RPMI7951 (cell line): Measurements from ENCODE around the gene KBTBD8. TPM values are rescaled to one million over a fixed set of nuclear protein-coding genes. Genes with fewer than 3 reads are reported as not detected.

Source experiments
- DNase-seq: peaks from one replicate; pipeline ENCODE4 v3.0.0-alpha.2; 2012; ENCODE audit warnings: low read depth
- total RNA-seq: library from RNA; depleted of rRNA; stranded (reverse); fragments of >200 nt; shearing (Covaris generic); gene quantifications from 2 replicates; pipeline ENCODE4 v1.2.3, GENCODE V29; 2014; rRNA removed

Gene KBTBD8, protein sequence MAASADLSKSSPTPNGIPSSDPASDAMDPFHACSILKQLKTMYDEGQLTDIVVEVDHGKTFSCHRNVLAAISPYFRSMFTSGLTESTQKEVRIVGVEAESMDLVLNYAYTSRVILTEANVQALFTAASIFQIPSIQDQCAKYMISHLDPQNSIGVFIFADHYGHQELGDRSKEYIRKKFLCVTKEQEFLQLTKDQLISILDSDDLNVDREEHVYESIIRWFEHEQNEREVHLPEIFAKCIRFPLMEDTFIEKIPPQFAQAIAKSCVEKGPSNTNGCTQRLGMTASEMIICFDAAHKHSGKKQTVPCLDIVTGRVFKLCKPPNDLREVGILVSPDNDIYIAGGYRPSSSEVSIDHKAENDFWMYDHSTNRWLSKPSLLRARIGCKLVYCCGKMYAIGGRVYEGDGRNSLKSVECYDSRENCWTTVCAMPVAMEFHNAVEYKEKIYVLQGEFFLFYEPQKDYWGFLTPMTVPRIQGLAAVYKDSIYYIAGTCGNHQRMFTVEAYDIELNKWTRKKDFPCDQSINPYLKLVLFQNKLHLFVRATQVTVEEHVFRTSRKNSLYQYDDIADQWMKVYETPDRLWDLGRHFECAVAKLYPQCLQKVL
- 4.1 and 6.2 TPM in 2 replicates for total RNA-seq

DNA sequence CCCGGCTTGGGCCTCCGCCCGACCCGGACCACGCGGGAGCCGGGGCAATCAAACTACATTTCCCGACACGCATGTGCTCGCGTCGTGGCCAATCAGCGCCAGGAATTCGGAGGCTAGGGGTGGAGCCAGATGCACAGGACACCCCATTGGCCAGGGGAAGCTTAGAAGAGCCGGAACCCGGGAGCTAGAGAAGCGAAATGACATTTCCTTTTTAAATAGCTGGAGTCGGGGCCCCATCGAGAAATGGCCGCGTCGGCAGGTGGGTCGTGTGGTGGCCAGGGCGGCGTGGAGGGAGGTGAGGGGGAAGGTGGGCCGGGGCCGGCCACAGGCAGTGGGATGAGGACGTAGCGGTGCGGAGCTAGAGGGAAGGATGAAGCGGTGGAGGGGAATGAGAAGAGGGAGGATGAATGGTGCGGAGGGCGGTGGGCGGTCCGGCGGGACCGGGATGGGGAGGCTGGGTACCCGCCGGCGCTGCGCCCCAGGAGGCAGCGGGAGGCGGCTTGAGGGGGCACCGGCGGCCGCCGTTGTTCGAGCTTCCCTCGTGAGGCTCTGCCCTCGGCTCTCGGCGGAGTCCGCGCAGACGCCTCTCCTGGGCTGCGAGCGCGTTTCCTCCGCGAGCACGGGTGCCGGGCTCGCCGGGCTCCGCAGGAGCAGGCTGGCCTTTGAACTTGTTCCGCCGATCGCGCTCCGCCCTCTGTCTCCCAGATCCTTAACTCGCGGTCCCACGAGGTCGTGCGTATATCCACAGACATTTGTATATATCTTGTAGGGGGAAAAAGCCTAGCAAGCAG is at the start of gene KBTBD8:
TSS of gene KBTBD8 (plus strand) at position 195 of the 791 bp plus-strand sequence. CDS start at position 244, 49 bp downstream.
- peak; percentile 99 for DNase-seq

DNA sequence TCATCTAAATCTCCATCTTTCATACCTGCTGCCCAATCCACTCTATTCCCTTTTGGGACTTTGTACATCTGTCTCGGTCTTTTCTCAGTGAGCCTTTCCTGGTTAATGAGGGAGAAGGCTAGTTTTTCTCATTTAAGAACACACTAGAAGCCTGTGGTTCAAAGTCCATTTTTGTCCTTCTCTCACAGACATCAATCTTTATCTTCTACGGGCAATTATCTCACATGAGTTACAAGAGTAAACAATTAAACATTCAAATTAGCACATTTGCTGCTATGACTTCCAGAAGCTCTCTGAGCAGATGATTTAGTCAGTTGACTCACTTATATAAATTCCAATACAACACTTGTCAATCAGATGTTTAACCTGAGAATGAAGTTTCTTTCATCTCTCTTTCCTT is 49.3 kb upstream of the KBTBD8 start:
- DNase-seq, result no peak

- DNase-seq, result no peak
Measured at GRCh38 chr3:66949898-66950297, 48.2 kb upstream of the KBTBD8 start.

GRCh38 chr3:66952357-66952756 is 45.8 kb upstream of the KBTBD8 start:
- no peak for DNase-seq

- DNase-seq, result no peak
Measured at GRCh38 chr3:66953934-66954445, 44.1 kb upstream of the KBTBD8 start.

DNA sequence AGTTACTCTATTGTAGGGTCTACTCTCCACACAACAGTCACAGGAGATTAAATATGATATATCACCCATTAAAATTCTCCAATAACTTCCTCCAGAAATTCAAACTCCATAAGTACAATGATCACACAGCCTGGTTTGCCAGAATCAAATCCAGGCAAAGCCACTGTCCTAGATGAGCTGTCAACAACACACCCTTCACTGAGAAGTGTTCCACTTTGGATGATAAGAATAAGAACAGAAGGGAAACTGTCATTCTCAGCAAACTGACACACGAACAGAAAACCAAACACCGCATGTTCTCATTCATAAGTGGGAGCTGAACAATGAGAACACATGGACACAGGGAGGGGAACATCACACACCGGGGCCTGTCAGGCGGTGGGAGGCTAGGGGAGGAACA is 41.4 kb upstream of the KBTBD8 start:
- no peak for DNase-seq

DNA sequence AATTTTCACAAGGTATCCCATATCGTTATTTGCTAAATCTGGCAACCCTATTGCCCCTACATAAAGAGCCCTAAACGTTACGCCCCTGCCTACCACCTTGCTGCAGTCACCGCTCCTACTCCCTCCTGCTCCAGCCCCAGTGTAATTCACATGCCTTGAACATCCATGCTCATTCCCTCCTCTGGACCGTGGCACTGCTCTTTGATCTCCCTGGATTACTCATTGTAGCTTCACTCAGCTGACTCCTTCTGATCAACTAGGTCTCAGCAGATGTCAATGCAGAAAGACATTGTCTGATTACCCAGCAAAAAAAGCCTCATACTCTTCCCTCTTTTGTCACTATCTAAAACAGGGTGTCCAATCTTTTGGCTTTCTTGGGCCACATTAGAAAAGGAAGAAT is 40.7 kb upstream of the KBTBD8 start:
- DNase-seq, result no peak

DNA sequence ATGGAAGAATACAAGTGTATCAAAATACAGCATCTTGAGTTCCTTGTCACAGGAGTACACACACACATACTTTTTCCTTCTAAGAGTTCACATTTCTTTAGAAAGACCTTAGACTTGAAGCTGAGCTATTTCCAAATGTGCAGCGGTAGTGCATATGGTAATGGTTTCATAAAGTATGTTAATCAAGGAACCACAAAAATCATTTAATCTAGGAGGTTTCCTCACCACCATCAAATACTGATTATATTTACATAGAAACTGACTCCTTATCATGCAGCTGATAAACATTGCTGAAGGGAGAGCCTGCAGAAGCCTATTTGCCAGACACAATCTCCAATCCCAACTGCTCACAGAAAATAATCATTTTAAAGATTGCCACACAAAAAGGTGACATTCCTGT is 40.0 kb upstream of the KBTBD8 start:
- DNase-seq, result no peak

- DNase-seq, result no peak
Measured at GRCh38 chr3:66962664-66963063, 35.4 kb upstream of the KBTBD8 start.

DNA sequence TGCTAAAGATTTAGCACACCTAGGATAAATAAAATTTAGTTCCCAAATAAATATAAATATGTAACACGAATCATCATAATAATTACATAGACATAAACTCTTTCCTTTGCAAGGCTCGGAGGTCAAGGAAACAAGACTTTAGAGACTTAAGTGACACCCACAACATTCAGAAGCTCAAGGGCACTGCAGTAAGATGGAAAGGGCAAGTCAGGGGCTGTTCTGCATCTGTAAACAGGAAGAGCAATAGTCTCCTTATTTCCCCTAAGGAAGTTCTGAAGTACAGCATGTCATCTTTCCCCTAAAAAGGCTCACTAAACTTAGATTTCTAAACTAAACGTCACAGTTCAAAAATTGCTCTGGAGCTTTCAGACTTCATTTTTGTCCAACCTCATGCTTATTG is 26.9 kb upstream of the KBTBD8 start:
- no peak for DNase-seq

DNA sequence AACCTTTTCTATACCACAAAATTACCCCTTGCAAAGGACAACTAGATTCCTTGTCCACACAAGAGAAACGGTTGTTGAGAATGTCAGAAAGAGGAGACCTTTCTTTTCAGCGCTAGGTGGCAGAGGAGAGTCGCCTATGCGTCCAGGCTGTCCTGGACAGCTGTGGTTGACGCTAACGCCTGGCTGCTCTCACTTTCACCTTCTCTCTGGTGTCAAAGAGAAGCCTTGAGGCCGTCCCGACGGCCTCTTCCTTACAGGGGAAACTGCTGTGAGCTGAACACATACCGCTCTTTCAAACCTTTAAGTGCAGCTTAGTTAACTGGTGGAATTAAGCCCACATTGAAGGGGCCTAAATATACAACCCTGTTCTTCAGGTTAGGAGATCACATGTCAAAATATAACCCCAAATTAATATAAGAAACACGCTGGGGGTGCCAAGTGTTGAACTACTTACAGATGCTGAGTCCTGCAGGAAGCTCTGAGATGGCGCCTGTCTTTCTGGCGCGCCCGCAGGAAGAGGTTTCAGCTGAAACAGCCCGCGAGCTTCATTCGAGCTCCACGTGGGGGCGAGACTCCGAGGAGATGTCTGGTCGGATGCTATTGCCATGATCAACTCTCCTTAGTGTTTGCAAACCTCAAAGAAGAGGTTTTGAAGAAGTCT is 26.1 kb upstream of the KBTBD8 start:
- DNase-seq, result peak; percentile 71

DNA sequence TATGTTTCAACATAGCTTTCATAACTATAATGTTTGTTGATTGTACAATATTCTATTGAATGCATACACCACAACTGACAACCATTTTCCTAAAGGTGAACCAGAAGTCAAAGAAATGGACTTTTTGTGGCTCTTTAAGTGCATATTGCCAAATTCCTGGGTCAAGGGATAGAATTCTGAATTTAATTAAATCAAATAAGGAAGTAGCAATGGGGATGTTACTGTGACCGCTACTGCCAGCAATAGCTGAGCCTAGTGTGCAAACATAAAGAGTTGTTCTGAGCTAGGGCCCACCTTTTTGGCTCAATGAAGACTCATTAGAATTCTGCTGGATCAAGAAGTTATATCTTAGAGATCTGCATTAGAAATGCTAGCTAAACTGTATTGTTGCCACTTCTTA is 17.3 kb upstream of the KBTBD8 start:
- DNase-seq, result no peak

DNA sequence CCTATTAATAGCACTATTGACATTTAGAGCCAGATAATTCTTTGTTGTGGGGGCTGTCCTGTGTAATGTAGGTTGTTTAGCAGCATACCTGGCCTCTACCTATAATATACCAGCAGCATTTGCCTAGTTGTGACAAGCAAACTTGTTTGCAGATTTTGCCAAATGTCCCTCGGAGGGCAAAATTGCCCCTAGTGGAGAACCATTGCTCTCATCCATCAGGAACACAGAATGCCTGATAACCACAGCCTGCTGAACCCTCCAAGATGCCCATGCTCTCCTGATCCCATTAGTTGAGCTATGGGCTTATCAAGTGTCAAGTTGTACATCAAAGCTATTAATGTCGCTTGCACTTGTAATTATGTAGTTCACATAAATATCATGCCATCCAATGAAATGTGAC is 15.0 kb upstream of the KBTBD8 start:
- no peak for DNase-seq

DNA sequence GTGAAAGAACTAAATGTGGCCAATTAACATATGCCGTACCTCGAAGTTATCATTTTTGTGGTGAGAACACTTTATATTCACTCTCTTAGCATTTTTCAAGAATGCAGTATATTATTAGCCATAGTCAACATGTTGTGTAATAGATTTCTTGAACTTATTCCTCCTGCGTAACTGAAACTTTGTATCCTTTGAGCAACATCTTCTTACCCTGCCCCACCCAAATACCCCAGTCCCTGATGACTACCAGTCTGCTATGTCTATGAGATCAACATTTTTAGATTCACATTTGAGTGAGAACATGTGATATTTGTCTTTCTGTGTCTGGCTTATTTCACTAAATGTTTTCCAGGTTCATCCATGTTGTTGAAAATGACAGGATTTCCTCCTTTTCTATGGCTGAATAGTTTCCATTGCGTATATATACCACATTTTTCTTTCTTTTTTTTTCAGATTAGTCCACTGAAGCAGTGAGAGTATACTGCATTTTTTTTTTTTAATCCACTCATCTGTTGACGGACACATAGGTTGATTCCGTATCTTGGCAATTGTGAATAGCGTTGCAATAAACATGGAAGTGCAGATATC is 12.7 kb upstream of the KBTBD8 start:
- DNase-seq, result no peak

DNA sequence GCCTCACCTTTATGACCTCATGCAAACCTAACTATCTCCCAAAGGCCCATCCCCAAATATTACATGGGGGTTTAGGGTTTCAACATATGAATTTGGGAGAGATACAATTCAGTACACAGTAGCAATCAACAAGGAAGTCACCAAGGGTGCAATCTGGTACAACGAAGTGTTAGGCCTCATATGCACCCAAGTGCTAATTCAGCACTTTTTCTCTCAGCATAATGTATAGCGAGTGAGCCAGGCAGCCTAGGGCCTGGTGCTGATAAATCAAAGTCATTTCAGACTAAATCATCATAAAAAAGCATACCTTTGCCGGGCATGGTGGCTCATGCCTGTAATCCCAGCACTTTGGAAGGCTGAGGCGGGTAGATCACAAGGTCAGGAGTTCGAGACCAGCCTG is 11.7 kb upstream of the KBTBD8 start:
- DNase-seq, result no peak

DNA sequence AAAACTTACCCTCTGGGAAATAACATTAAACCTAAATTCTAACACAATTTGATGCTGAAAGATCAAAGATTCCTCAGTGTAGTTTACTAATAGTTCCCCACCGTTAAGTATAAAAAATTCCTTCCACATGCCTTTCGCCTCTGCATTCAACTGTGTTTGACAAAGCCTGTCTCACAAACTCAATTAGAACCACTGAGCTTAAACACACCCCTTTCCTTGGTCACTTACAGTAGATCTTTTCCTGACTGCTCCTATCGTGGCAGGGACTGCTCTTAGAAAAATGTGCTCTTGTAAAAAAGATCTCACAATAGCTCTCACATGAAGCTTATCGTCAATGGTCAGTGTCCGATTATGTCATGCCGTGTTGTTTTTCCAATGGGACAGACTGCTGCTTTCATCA is 8.9 kb upstream of the KBTBD8 start:
- DNase-seq, result peak; percentile 11

GRCh38 chr3:66989860-66990696 is 8.0 kb upstream of the KBTBD8 start:
- peak; percentile 62 for DNase-seq

DNA sequence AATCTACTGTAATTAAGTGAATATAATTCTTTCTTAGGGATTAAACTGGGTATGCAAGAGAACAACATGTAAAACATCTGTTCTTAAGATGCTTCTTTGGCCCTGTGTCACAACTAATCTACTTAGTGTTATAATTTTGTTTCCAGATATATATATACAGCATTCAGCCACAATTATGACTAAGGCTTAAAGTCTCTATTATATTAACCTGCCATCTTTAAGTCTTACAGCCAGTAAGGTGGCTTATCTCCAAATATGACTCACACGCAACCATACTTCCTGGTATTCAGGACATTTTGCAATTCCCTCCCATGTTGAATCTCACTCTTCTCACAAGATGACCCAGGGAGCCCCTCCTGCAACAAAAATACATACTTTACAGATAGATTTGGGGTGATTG is 6.6 kb upstream of the KBTBD8 start:
- peak; percentile 75 for DNase-seq

DNA sequence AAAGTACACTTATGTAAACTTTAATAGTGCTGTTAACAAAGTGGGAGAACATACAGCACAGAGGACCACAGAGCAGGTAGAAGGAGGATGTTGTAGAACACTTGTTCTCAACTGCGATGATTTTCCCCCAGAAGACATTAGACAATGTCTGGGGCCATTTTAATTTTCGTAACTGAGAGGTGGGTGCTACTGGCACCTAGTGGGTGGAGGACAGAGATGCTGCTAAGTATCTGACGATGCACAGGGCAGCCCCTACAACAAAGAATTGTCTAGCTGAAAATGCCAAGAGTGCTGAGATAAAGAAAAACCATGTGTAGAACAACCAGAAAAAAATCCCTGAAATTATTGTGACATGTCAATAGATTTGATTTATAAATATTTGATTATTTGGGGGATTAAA is 5.0 kb upstream of the KBTBD8 start:
- no peak for DNase-seq

GRCh38 chr3:66994588-66994987 is 3.5 kb upstream of the KBTBD8 start:
- DNase-seq, result no peak

- DNase-seq, result no peak
Measured at GRCh38 chr3:66996696-66997095, 1.4 kb upstream of the KBTBD8 start.
